Stimulated activated CD8-positive, alpha-beta memory T cell treated with anti-CD3 and anti-CD28 coated beads, Interleukin-15, amount 100 ng/mL, for 4 hours (primary cell): ENCODE measurements around the gene CAMK2G.
"Not testable (repeated sequence)": the region's sequence is repeated elsewhere in the genome, so short reads cannot be mapped to it uniquely, and the experiment has no call there.

Source experiments
- DNase-seq, 2 donors: peaks; one replicate each; pipeline ENCODE4 v3.0.0-alpha.2; 2020; ENCODE audit warnings: low read depth in 2 of 2

Gene CAMK2G

GRCh38 chr10:73840056-73840402 is 34.3 kb downstream of the CAMK2G start:
- DNase-seq, result no peak

GRCh38 chr10:73839276-73839966 is 34.9 kb downstream of the CAMK2G start:
- no peak for DNase-seq

- no peak for DNase-seq
Measured at GRCh38 chr10:73838827-73839226, 35.5 kb downstream of the CAMK2G start.

GRCh38 chr10:73838008-73838567 is 36.3 kb downstream of the CAMK2G start:
- DNase-seq, result no peak

- DNase-seq, result no peak
Measured at GRCh38 chr10:73837072-73837471, 37.3 kb downstream of the CAMK2G start.

- DNase-seq, result no peak
Measured at GRCh38 chr10:73836427-73836980, 37.9 kb downstream of the CAMK2G start.

DNA sequence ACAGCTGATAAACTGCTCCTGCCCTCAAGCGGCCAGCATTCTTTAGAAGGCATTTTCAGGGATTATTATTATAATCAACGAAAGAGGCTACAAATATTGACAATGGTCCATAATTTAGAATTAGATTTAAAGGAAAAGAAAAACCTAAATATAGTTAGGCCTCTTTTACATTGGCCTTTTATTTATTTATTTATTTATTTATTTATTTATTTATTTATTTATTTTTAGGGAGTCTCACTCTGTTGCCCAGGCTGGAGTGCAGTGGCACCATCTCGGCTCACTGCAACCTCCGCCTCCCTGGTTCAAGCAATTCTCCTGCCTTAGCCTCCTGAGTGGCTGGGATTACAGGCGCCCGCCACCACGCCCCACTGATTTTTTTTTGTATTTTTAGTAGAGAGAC is 45.3 kb downstream of the CAMK2G start:
- DNase-seq, result not testable (repeated sequence)

DNA sequence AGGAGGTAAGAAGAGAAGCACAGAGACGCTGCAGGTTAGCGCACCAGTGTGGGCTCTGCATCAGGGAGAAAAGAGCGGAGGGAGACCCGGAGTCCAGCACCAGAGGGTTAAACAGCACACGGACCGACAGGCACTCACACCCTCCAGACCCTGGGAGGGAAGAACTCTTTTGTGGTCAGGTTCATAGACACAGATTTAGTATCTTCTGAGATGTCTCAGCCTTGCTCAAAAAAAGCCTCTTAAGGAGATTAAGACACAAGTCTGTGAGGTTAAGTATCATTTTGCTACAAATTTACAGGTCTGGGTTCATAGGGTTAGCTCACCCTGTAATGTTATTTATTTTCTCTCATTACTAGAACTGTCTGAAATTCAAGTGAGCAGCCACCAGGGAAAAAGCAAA is 46.2 kb downstream of the CAMK2G start:
- no peak for DNase-seq

DNA sequence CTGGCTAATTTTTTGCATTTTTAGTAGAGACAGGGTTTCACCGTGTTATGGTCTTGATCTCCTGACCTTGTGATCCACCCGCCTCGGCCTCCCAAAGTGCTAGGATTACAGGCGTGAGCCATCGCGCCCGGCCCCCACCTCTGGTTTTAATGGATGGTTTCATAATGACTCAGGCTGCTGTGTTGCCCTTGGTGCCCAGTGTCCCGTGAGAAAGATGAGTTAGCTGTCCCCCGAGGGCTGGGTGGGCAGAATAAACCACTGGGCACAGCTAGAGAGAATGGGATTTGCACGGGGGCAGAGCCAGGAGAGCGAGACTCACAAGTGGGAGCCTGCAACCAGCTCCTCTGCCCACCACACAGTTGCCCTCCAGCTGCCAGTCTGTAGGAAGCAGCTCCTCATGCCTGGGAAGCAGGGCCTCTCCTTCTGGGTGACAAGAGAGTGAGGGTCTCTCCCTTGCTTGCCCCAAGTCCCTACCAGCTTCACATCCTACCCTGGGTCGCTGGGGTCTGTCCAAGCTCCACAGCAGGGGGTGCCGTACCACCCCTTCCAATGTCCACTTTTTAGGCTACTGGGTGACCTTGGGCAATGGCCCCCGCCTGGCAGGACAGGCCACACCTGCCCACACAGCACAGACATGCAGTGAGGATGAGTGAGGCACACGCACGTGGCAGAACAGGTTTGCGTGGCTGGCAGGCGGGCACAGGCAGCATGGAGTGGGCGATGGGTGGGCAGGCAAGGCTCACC is 46.8 kb downstream of the CAMK2G start:
- no peak for DNase-seq

DNA sequence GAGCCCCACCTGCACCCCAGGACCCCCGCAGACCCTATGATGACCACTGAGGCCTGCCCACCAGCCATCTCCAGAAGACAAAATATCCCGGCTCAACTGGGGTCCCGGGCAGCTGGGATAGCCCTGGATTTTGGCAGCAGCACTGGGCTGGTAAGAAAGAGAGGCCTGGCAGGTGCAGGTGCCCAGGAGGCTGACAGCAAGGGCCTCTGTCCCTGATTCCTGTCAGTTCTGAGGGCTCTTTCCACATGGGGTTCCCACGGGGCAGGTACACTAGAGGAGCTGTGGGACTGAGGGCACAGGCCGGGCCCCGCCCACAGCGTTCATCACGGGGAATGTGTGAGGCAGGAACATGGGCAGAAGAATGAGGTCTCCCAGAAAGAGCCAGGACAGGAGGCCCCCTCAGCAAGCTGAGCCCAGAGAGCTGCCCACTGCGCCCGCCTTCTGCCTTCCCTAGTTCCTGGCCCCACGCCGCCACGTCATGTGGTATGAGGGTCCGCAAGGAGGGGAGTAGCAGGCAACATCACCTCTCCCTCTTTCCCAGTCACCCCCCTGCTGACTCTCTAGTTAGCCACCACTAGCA is 50.1 kb downstream of the CAMK2G start:
- DNase-seq, result no peak

DNA sequence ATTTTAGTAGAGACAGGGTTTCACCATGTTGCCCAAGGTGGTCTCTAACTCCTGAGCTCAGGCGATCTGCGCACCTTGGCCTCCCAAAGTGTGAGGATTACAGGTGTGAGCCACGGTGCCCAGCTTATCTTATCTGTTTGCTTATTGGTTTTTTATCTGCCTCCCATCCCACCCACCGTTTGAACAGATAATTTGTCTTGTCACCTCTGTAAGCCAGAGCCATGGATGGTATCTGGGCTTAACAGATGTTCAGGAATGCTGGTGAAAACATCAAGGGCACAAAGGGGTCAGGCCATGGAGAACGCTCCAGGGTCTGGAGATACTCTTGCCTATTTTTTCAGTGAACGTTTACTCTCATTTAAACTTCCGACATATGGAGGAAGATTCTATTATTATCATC is 51.0 kb downstream of the CAMK2G start:
- no peak for DNase-seq

DNA sequence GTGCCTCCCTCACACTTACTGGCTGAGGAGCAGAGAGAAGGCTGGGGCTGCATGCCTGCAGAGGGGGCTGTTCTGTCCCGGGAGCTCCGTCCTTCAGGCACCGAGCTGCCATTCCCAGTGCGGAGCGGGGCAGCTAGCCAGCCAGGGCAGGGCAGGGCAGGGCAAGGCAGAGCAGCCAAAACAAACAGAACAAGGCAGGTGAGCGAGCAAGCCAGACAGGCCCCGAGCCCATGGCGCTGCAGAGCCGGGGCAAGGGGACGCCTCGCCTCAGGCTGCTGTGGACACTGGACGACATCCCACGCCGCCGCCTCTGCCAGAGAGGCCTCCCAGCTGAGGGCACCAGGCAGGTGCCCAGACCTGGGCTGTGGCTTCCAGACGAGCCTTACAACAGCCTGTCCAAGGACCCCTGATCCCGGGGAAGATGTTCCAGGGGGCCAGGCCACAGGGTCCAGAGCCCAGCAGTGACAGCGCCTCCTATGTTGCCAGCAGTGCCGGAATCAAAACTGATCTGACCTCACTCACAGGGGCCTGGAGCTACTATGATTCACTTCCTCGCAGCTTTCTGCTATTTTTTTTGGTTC is 54.8 kb downstream of the CAMK2G start:
- no peak for DNase-seq

DNA sequence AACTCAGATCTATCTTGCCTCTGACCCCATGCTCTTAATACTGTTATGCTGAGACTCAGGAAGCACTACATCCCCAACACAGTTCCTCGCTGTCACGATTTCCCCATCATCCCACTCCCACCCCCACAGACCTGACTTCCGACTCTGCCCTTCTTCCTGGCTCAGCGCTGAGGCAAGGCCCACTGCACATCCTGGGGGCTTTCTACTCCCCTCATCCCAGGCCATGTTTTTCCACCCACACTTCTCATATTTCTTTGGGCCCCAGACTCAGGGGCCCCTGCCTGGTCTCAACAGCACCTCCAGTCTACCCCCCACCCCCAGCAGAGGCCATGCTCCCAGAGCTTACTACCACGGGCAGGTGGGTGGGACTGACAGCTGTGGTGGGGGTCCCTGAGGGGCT is 55.3 kb downstream of the CAMK2G start:
- DNase-seq, result no peak

GRCh38 chr10:73818402-73818801 is 56.0 kb downstream of the CAMK2G start:
- DNase-seq, result no peak

DNA sequence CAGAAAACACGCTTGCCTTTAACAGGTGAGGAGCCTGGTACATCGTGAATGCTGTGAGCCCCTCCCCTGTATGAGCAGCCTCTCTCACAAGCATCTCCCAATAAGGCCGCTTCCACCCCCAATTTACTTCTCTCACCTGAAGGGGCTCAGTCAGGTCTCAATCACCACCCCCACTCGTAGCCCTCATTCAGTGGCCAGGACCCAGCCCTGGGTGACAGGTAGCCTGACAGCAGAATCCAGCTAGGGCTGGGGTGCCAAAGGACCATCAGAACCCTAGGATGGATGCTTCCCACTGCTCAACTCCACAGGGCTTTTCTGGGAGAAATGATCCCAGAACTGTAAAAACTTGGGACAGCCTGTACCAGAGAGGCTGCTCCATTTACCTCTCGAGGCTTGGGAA is 56.5 kb downstream of the CAMK2G start:
- no peak for DNase-seq

- DNase-seq, result no peak
Measured at GRCh38 chr10:73816917-73817729, 57.2 kb downstream of the CAMK2G start.

GRCh38 chr10:73815719-73816030 is 58.7 kb downstream of the CAMK2G start:
- no peak for DNase-seq

- DNase-seq, result no peak
Measured at GRCh38 chr10:73814896-73815718, 59.2 kb downstream of the CAMK2G start.

GRCh38 chr10:73814276-73814895 is 60.0 kb downstream of the CAMK2G start:
- DNase-seq, result no peak

- DNase-seq, result no peak
Measured at GRCh38 chr10:73813333-73813732, 61.0 kb downstream of the CAMK2G start.
